Testis (tissue), 3 donors: ENCODE data around the gene LRRC30. TPM values are rescaled to one million over a fixed set of nuclear protein-coding genes. Genes with fewer than 3 reads are reported as not detected.
A peak's percentile ranks its signal among the peaks of the same experiment; 100 is the strongest.

Source experiments
- DNase-seq: peaks from one replicate; pipeline ENCODE4 v3.0.0-alpha.2; 2019
- H3K27ac ChIP-seq, 2 donors: fragments of 200-600 bp; sonication (generic); one replicate each; pipeline ENCODE4 v1.5.1; 2019
- H3K27me3 ChIP-seq: fragments of 200-600 bp; sonication (generic); one replicate; pipeline ENCODE4 v1.5.1; 2019
- H3K36me3 ChIP-seq: fragments of 200-600 bp; sonication (generic); one replicate; pipeline ENCODE4 v1.5.1; 2017; ENCODE audit warnings: low read depth; ENCODE audit errors: missing control alignments
- H3K4me1 ChIP-seq: fragments of 200-600 bp; sonication (generic); one replicate; pipeline ENCODE4 v1.5.1; 2019
- H3K4me3 ChIP-seq, 2 donors: fragments of 200-600 bp; sonication (generic); one replicate each; pipeline ENCODE4 v1.5.1; 2017 to 2019
- H3K9me3 ChIP-seq: fragments of 200-600 bp; sonication (generic); one replicate; pipeline ENCODE4 v1.5.1; 2017
- POLR2A ChIP-seq: fragments of 450-650 bp; IDR thresholded peaks from one replicate; pipeline ENCODE4 v1.6.1; 2017; ENCODE audit warnings: antibody characterized with exemption, mild to moderate bottlenecking, moderate library complexity
- WGBS, 2 donors: methylation state at CpG; one replicate each; pipeline ENCODE4 v1.1.5; 2018; 5-methylcytosine and 5-hydroxymethylcytosine counted together
- intact Hi-C: fragments of 100-400 bp; cut with DNase I; formaldehyde crosslinking; loops from one replicate; pipeline ENCODE4 v1.15.1; 2023; ENCODE audit warnings: low total_unique reads
- polyA plus RNA-seq: library from polyadenylated mRNA; stranded (reverse); fragments of 350-450 nt; fragmentation: Illumina TruSeq; extraction: RNeasy Lipid Tissue Mini Kit (QIAGEN cat#74804); gene quantifications from one replicate; pipeline ENCODE4 v1.2.3, GENCODE V29; 2014; ENCODE audit warnings: low read depth, low replicate concordance; ENCODE audit not compliant: insufficient read depth
- total RNA-seq, 2 donors: library from RNA; depleted of rRNA; stranded (reverse); fragments of >200 nt; gene quantifications; one replicate each; pipeline ENCODE4 v1.2.3, GENCODE V29; 2016
- TF ChIP-seq, protein P1 (sequence below), 3 experiments: fragments of 450-650 bp in 2 of 3; fragments of 200-600 bp in 1 of 3; sonication (generic) in 1 of 3; IDR thresholded peaks; one replicate each; pipeline ENCODE4 v1.5.1; 2016 to 2019; ENCODE audit warnings: antibody characterized with exemption in 3 of 3, mild to moderate bottlenecking in 2 of 3, moderate library complexity in 1 of 3

LRRC30 gene
- total and polyA plus RNA-seq, 3 donors from 2014 or later, result not detected

DNA sequence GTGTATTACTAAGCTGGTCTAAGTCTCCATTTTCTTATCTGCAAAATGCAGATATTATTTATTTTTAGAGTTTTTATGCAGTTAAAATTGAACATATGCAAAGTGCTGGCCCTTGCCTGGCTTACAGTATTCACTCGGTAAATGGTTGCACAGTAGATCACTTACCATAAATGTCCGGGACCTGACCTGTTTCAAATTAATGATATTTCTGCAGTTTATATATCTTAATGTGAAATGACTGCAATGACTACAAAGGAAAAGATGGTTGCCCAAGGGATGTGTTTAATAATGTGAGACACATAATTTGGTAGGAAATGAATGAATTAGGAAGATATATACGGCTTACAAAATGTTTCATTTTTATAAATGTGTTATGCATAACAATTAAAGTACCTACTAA, 37.1 kb downstream of the LRRC30 start:
- DNase-seq, result no peak
- Histone ChIP-seq H3K27ac (no peak overlapping the region), H3K36me3 (no peaks in the 10 kb centered on the region), H3K4me3 (no peak overlapping the region), H3K4me1 (no peaks in the 10 kb centered on the region), H3K9me3 (no peaks in the 10 kb centered on the region), H3K27me3 (no peaks in the 10 kb centered on the region)
- TF ChIP-seq, protein P1, sequence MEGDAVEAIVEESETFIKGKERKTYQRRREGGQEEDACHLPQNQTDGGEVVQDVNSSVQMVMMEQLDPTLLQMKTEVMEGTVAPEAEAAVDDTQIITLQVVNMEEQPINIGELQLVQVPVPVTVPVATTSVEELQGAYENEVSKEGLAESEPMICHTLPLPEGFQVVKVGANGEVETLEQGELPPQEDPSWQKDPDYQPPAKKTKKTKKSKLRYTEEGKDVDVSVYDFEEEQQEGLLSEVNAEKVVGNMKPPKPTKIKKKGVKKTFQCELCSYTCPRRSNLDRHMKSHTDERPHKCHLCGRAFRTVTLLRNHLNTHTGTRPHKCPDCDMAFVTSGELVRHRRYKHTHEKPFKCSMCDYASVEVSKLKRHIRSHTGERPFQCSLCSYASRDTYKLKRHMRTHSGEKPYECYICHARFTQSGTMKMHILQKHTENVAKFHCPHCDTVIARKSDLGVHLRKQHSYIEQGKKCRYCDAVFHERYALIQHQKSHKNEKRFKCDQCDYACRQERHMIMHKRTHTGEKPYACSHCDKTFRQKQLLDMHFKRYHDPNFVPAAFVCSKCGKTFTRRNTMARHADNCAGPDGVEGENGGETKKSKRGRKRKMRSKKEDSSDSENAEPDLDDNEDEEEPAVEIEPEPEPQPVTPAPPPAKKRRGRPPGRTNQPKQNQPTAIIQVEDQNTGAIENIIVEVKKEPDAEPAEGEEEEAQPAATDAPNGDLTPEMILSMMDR (IDR thresholded peaks at IDR 0.05), result no peak
- TF ChIP-seq POLR2A, result no peak
- intact Hi-C loops, result no loop called here
- 82 to 91% methylated on average over 3 of the region's 3 CpGs for WGBS, 2 donors

GRCh38 chr18:7269942-7270341, 39.1 kb downstream of the LRRC30 start:
- H3K27me3 ChIP-seq, result no peaks in the 10 kb centered on the region
- H3K36me3 ChIP-seq, result no peaks in the 10 kb centered on the region
- intact Hi-C loops, result loop anchor here (10.0 kb wide), 2 partner anchors 295 to 1125 kb away; partner anchors contain the start of gene PTPRM
- H3K9me3 ChIP-seq, result no peaks in the 10 kb centered on the region
- no peaks in the 10 kb centered on the region for H3K4me1 ChIP-seq
- DNase-seq, result no peak
- TF ChIP-seq, protein P1 (IDR thresholded peaks at IDR 0.05), result no peak
- no peak for TF ChIP-seq POLR2A
- H3K4me3 ChIP-seq, result no peak overlapping the region
- WGBS, 2 donors, result 73 to 75% methylated on average over 6 of the region's 6 CpGs
- no peak overlapping the region for H3K27ac ChIP-seq

GRCh38 chr18:7272311-7273049, 41.6 kb downstream of the LRRC30 start:
- H3K4me3 ChIP-seq, result no peak overlapping the region
- no peaks in the 10 kb centered on the region for H3K36me3 ChIP-seq
- intact Hi-C loops, result loop anchor here (10.0 kb wide), 2 partner anchors 292 to 1122 kb away; partner anchors contain the start of gene PTPRM
- H3K9me3 ChIP-seq, result no peaks in the 10 kb centered on the region
- no peaks in the 10 kb centered on the region for H3K4me1 ChIP-seq
- no peaks in the 10 kb centered on the region for H3K27me3 ChIP-seq
- H3K27ac ChIP-seq, result peak overlapping the region; percentile 53 to 57
- peak; percentile 82 for DNase-seq
- TF ChIP-seq, protein P1 (IDR thresholded peaks at IDR 0.05), result peak; percentile 24 to 30 (median 27)
- TF ChIP-seq POLR2A, result no peak
- WGBS, 2 donors, result 18 to 25% methylated on average over 19 to 24 of the region's 24 CpGs

DNA sequence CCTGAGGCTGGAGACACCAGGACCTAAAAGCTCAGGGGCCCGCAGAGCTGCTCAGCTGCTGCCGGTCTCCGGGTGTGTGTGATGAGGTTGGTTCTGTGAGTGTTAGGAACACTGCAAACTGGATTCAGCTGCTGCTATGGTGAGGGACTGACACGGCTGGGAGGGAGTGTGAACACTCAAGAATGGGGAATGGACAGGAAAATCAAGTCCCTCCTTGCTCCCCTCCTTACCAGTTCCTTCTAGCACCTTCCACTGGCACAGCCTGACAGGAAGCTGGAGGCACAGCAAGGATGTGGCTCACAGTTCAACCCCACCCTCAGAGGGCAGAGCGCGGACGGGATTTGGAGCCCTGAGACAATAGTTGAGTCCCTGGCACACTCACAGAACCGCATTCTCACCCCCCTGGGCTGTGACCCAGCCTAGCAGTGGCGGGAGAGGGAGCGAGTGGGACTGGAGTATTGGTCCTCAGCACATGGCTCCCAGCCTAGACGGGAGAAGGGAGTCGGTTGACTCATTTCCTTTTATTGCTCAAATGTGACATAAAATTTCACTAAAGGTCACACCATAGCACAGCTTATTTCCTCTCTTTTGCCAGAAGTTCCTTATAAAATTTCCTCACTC, 42.5 kb downstream of the LRRC30 start:
- Histone ChIP-seq H3K27ac (peak overlapping the region in 1 of 2 donors; percentile 57), H3K4me3 (no peak overlapping the region), H3K9me3 (no peaks in the 10 kb centered on the region), H3K36me3 (no peaks in the 10 kb centered on the region), H3K27me3 (no peaks in the 10 kb centered on the region), H3K4me1 (no peaks in the 10 kb centered on the region)
- intact Hi-C loops, result loop anchor here (10.0 kb wide), 2 partner anchors 291 to 1121 kb away; partner anchors contain the start of gene PTPRM
- 50 to 73% methylated on average over 12 of the region's 12 CpGs for WGBS, 2 donors
- TF ChIP-seq, protein P1 (IDR thresholded peaks at IDR 0.05), result no peak
- no peak for TF ChIP-seq POLR2A
- DNase-seq, result peak; percentile 18
